Cardiac fibroblast (primary cell): Measurements from ENCODE around the gene SLC35F3.
"Not testable (repeated sequence)": the region's sequence is repeated elsewhere in the genome, so short reads cannot be mapped to it uniquely, and the experiment has no call there.

ENCODE experiments used
- DNase-seq, 2 donors: peaks; one replicate each; pipeline versions ENCODE4 v3.0.0 to v3.0.0-alpha.2; 2010; ENCODE audit warnings: low read depth in 2 of 2
- H3K4me3 ChIP-seq, 2 donors: replicated peaks in 1 of 2; 1 replicate in 1 of 2; 2 replicates in 1 of 2; pipeline ENCODE4 v1.5.1; 2011; ENCODE audit warnings: low read depth in 2 of 2, low read length in 2 of 2, mild to moderate bottlenecking in 2 of 2, moderate library complexity in 1 of 2
- CTCF ChIP-seq: IDR thresholded peaks from one replicate; pipeline ENCODE4 v1.5.1; 2011; ENCODE audit warnings: low read depth, mild to moderate bottlenecking, low read length, inconsistent platforms

SLC35F3 gene

GRCh38 chr1:233885196-233885920 lies 19.1 kb upstream of the SLC35F3 start:
- TF ChIP-seq CTCF, result no peak
- no peak overlapping the region for H3K4me3 ChIP-seq
- no peak for DNase-seq

GRCh38 chr1:233891151-233891550 lies 13.3 kb upstream of the SLC35F3 start:
- not testable (repeated sequence) for DNase-seq, H3K4me3 ChIP-seq

DNA sequence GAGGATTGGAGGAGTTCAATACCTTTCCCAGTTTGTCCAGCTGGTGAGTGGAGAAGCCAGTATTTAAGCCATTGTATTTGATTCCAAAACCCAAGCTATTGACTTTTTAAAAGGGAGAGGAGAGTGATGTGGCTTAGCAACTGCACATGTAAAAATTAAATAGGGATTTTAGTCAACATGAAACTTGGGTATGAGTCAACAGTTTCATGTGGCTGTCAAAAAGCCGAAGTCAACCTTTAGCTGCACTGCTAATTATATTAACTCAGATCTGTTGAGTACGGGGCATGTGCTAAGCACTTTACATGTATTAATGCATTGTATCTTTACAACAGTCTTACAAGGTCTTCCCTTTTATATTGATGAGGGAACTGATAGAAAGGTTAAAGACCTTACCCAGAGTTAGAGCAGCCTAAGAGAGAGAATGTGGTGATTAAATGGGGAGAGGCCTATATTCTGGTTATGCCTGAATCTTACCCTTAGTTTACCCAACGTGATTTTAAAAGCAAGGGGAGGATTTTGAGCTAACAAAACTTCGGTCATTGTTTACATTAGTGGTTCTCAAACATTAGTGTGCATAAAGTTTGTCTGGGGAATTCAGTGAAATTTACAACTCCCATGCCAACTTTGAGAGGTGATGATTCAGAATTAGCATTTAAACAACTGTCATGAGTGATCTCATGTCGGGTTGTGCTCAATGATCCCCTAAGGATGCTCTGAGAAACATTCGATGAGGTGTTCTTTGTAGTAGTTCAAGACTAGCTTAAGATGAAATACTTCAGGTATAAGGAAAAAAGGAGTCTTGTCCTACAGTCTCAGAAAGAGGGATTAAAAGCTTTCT lies 6.9 kb upstream of the SLC35F3 start:
- no peak for TF ChIP-seq CTCF
- no peak for DNase-seq
- no peak overlapping the region for H3K4me3 ChIP-seq

DNA sequence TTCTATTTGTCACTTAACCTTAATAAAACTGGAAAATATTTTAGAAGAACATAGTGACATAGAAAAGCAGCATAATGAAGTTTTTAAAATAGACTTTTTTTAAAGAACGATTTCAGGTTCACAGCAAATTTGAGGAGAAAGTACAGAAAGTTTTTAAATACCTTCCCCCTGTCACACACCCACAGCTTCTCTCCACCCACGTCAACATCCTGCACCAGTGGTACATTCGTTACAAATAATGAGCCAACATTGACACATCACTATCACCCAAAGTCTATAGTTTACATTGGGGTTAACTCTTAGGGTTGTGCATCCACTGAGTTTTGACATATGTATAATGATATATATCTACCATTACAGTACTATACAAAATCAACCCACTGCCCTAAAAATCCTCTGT lies 3.0 kb upstream of the SLC35F3 start:
- H3K4me3 ChIP-seq, result no peak overlapping the region
- DNase-seq, result no peak
- TF ChIP-seq CTCF, result no peak

DNA sequence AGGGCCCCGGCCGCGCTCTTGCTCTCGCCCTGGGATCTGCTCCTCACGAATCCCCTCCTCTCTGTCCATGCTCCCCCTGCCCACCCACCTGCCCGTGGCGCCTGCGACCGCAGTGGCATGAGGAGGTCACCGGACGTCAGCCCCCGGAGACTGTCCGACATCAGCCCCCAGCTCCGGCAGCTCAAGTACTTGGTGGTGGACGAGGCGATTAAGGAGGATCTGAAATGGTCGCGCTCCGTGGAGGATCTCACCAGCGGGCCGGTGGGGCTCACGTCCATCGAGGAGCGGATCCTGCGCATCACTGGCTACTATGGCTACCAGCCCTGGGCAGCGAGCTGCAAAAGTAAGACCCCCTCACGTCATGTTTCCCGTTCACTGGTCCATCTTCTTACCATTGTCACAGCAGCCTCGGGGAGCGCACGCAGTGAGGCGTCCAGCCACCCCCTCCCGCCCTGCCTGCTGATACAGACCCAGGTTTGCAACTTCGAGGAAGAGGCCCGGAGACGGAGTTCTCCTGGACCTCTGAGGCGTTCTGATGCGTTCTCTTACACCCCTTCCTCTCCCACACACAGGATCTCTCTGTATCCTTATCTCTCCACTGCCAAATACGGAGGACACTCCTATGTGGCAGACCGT lies 1.1 kb downstream of the SLC35F3 start:
- H3K4me3 ChIP-seq, result no peak overlapping the region
- TF ChIP-seq CTCF, result no peak
- DNase-seq, result no peak

DNA sequence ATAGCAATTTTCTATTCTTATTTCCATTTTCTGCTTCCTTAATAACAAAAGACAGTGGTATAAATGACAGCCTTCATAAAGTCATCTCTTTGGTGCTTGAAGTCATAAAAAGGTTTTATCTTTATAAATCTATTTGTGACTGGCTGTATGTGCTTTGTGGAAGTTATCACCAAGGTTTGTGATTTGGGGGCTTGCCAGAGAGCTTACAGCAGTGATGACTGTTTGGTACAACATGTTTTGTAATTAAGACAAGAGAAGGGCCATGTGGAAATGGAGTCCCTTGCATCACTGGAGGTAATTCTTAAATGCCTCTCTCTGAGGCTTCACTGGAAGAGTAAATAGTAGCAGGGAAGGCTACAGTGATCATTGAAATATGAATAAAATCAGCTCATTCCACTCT lies 2.7 kb downstream of the SLC35F3 start:
- no peak for DNase-seq
- no peak for TF ChIP-seq CTCF
- H3K4me3 ChIP-seq, result no peak overlapping the region

GRCh38 chr1:233908092-233908491 lies 3.6 kb downstream of the SLC35F3 start:
- no peak for TF ChIP-seq CTCF
- DNase-seq, result no peak
- no peak overlapping the region for H3K4me3 ChIP-seq
